ENCODE measurements around the gene PPP1R3G.

GRCh38 chr6:5045416-5045815, 39.7 kb upstream of the PPP1R3G start:
- TF ChIP-seq, protein P1, sequence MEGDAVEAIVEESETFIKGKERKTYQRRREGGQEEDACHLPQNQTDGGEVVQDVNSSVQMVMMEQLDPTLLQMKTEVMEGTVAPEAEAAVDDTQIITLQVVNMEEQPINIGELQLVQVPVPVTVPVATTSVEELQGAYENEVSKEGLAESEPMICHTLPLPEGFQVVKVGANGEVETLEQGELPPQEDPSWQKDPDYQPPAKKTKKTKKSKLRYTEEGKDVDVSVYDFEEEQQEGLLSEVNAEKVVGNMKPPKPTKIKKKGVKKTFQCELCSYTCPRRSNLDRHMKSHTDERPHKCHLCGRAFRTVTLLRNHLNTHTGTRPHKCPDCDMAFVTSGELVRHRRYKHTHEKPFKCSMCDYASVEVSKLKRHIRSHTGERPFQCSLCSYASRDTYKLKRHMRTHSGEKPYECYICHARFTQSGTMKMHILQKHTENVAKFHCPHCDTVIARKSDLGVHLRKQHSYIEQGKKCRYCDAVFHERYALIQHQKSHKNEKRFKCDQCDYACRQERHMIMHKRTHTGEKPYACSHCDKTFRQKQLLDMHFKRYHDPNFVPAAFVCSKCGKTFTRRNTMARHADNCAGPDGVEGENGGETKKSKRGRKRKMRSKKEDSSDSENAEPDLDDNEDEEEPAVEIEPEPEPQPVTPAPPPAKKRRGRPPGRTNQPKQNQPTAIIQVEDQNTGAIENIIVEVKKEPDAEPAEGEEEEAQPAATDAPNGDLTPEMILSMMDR (IDR thresholded peaks at IDR 0.05): no peak
- TF ChIP-seq ZFX (IDR thresholded peaks at IDR 0.05; ENCODE audit: borderline replicate concordance): no peak

All from 22Rv1 (cell line).